HCT116 (cell line): ENCODE measurements around the gene GPHN. TPM values are rescaled to one million over a fixed set of nuclear protein-coding genes. Genes with fewer than 3 reads are reported as not detected.

ENCODE experiments used
- ATAC-seq: fragments of 200-7000 bp; cut with Tn5 transposase; 2 replicates; pipeline ENCODE4 v1.9.1; 2020; ENCODE audit warnings: mild to moderate bottlenecking, moderate library complexity
- BruUV-seq: library from RNA; stranded (reverse); fragments of 400-500 nt; replicated peaks from 2 replicates; lab custom pipeline; 2021; lab: Mats Ljungman, UMichigan
- CTCF ChIA-PET: fragments of 300-600 bp; sonication (Branson Sonifier 250); formaldehyde crosslinking; loops from one replicate; lab custom pipeline; 2021; ENCODE audit warnings: antibody characterized with exemption; lab: Charles Lee
- POLR2A ChIA-PET: fragments of 300-600, 350-600 bp; sonication (Branson Sonifier 250); formaldehyde crosslinking; loops from one replicate; lab custom pipeline; 2021; ENCODE audit warnings: antibody characterized with exemption; lab: Charles Lee
- RAD21 ChIA-PET, 2 experiments: fragments of 300-600 bp; sonication (Branson Sonifier 250); formaldehyde crosslinking; loops; one replicate each; lab custom pipeline; 2023; ENCODE audit warnings: low total read pairs in 2 of 2; ENCODE audit not compliant: uncharacterized antibody in 2 of 2, unreplicated experiment in 2 of 2, low non-redundant PET in 1 of 2; lab: Charles Lee
- DNase-seq: peaks from one replicate; pipeline ENCODE4 v3.0.0-alpha.2; 2010; ENCODE audit warnings: low read depth, low spot score
- H2AFZ ChIP-seq: fragments of 200-600 bp; shearing (Covaris generic), sonication (generic); 2 replicates; pipeline ENCODE4 v1.6.1; 2017; ENCODE audit warnings: low read depth, mixed run types, mixed read lengths, antibody characterized with exemption, low read length; ENCODE audit not compliant: poor library complexity, severe bottlenecking
- H3K27ac ChIP-seq: 2 replicates; pipeline ENCODE4 v1.5.1; 2012; ENCODE audit warnings: low read depth, low read length
- H3K27me3 ChIP-seq: fragments of 200-600 bp; sonication (generic); 2 replicates; pipeline ENCODE4 v1.6.1; 2016; ENCODE audit warnings: mixed run types, low read length, mixed read lengths; ENCODE audit not compliant: insufficient read depth
- H3K36me3 ChIP-seq, 2 experiments: fragments of 200-500 bp in 1 of 2; fragments of 200-600 bp in 1 of 2; sonication (Bioruptor generic) in 1 of 2; sonication (generic) in 1 of 2; 2 replicates each; pipeline versions ENCODE4 v1.5.1 to v1.6.1; 2014 to 2016; ENCODE audit warnings: low read length in 2 of 2, inconsistent platforms in 1 of 2, mixed read lengths in 1 of 2, mixed run types in 1 of 2; ENCODE audit not compliant: insufficient read depth in 2 of 2, control insufficient read depth in 1 of 2
- H3K4me1 ChIP-seq, 2 experiments: fragments of 200-600 bp in 1 of 2; sonication (generic) in 1 of 2; 2 replicates each; pipeline versions ENCODE4 v1.5.1 to v1.6.1; 2012 to 2017; ENCODE audit warnings: low read length in 2 of 2, inconsistent platforms in 1 of 2, mild to moderate bottlenecking in 1 of 2, mixed read lengths in 1 of 2, mixed run types in 1 of 2, moderate library complexity in 1 of 2; ENCODE audit not compliant: insufficient read depth in 2 of 2, control insufficient read depth in 1 of 2
- H3K4me2 ChIP-seq: fragments of 200-600 bp; sonication (generic); 2 replicates; pipeline ENCODE4 v1.6.1; 2017; ENCODE audit warnings: mixed run types, low read length, mixed read lengths
- H3K4me3 ChIP-seq, 2 experiments: fragments of 200-600 bp in 1 of 2; sonication (generic) in 1 of 2; replicated peaks in 1 of 2; 2 replicates each; pipeline ENCODE4 v1.5.1; 2011 to 2016; ENCODE audit warnings: low read length in 2 of 2, control low read depth in 1 of 2, low read depth in 1 of 2, mild to moderate bottlenecking in 1 of 2, mixed read lengths in 1 of 2, mixed run types in 1 of 2
- H3K79me2 ChIP-seq: fragments of 200-600 bp; sonication (generic); 2 replicates; pipeline ENCODE4 v1.6.1; 2017; ENCODE audit warnings: mild to moderate bottlenecking, mixed run types, low read length, moderate library complexity, mixed read lengths; ENCODE audit not compliant: insufficient read depth
- H3K9ac ChIP-seq: fragments of 200-600 bp; sonication (generic); 2 replicates; pipeline ENCODE4 v1.6.1; 2016; ENCODE audit warnings: low read length, mixed read lengths
- H3K9me2 ChIP-seq: fragments of 200-600 bp; sonication (generic), shearing (Covaris generic); 2 replicates; pipeline ENCODE4 v1.6.1; 2017; ENCODE audit warnings: mixed run types, mild to moderate bottlenecking, moderate library complexity; ENCODE audit not compliant: insufficient read depth
- H3K9me3 ChIP-seq, 2 experiments: fragments of 200-500 bp in 1 of 2; fragments of 200-600 bp in 1 of 2; sonication (Bioruptor generic) in 1 of 2; sonication (generic) in 1 of 2; 2 replicates each; pipeline ENCODE4 v1.6.1; 2014 to 2017; ENCODE audit warnings: low read length in 2 of 2, mixed read lengths in 2 of 2, inconsistent platforms in 1 of 2, low read depth in 1 of 2, mild to moderate bottlenecking in 1 of 2, mixed run types in 1 of 2, moderate library complexity in 1 of 2; ENCODE audit not compliant: control insufficient read depth in 1 of 2, insufficient read depth in 1 of 2
- H4K20me1 ChIP-seq: fragments of 200-600 bp; sonication (generic), shearing (Covaris generic); 2 replicates; pipeline ENCODE4 v1.6.1; 2017; ENCODE audit warnings: mixed run types, mild to moderate bottlenecking, moderate library complexity; ENCODE audit not compliant: insufficient read depth
- CBX3 ChIP-seq: IDR thresholded peaks from 2 replicates; pipeline ENCODE4 v1.6.1; 2012; ENCODE audit warnings: low read depth
- CEBPB ChIP-seq: IDR thresholded peaks from 2 replicates; pipeline ENCODE4 v1.6.1; 2012; ENCODE audit warnings: low read depth
- EGR1 ChIP-seq: IDR thresholded peaks from 2 replicates; pipeline ENCODE4 v1.6.1; 2012; ENCODE audit warnings: low read depth
- EZH2 ChIP-seq: fragments of 200-600 bp; sonication (generic); IDR thresholded peaks from 2 replicates; pipeline ENCODE4 v1.6.1; 2017; ENCODE audit warnings: antibody characterized with exemption, mixed run types
- EZH2phosphoT487 ChIP-seq: fragments of 200-600 bp; IDR thresholded peaks from 2 replicates; pipeline ENCODE4 v1.6.1; 2018; ENCODE audit warnings: antibody characterized with exemption, borderline replicate concordance
- POLR2A ChIP-seq: IDR thresholded peaks from 2 replicates; pipeline ENCODE4 v1.7.0; 2011; ENCODE audit warnings: borderline replicate concordance; ENCODE audit not compliant: insufficient read depth, insufficient read length; ENCODE audit errors: extremely low read depth
- POLR2AphosphoS5 ChIP-seq: IDR thresholded peaks from 2 replicates; pipeline ENCODE4 v1.6.1; 2011; ENCODE audit warnings: mild to moderate bottlenecking, low read depth, low read length, moderate library complexity
- RAD21 ChIP-seq: IDR thresholded peaks from 2 replicates; pipeline ENCODE4 v1.6.1; 2012; ENCODE audit warnings: low read depth, mild to moderate bottlenecking
- SIN3A ChIP-seq: IDR thresholded peaks from 2 replicates; pipeline ENCODE4 v1.6.1; 2012; ENCODE audit warnings: low read depth
- SP1 ChIP-seq: IDR thresholded peaks from 2 replicates; pipeline ENCODE4 v1.6.1; 2012; ENCODE audit warnings: low read depth
- SRF ChIP-seq: IDR thresholded peaks from 2 replicates; pipeline ENCODE4 v1.6.1; 2012; ENCODE audit warnings: low read depth
- TCF7L2 ChIP-seq: IDR thresholded peaks from 2 replicates; pipeline ENCODE4 v1.7.0; 2011; ENCODE audit warnings: borderline replicate concordance, inconsistent platforms; ENCODE audit not compliant: insufficient read depth, insufficient read length; ENCODE audit errors: extremely low read depth
- YY1 ChIP-seq: IDR thresholded peaks from 2 replicates; pipeline ENCODE4 v1.6.1; 2011; ENCODE audit warnings: low read length, low read depth, moderate library complexity, mild to moderate bottlenecking; ENCODE audit not compliant: insufficient replicate concordance; ENCODE audit errors: extremely low read depth
- ZFX ChIP-seq: fragments of 450-650 bp; IDR thresholded peaks from 2 replicates; pipeline ENCODE4 v1.6.1; 2017
- intact Hi-C: fragments of 100-400 bp; cut with micrococcal nuclease; formaldehyde crosslinking; loops from 2 replicates; pipeline ENCODE4 v1.10.0; 2022
- total RNA-seq: library from RNA; stranded (reverse); gene quantifications from one replicate; pipeline ENCODE4 v1.2.1, GENCODE V29; 2021; ENCODE audit not compliant: unreplicated experiment
- TF ChIP-seq, protein P1 (sequence below): IDR thresholded peaks from 2 replicates; pipeline ENCODE4 v1.6.1; 2012; ENCODE audit warnings: low read depth
- TF ChIP-seq, protein P2 (sequence below): IDR thresholded peaks from 2 replicates; pipeline ENCODE4 v1.6.1; 2012
- TF ChIP-seq, protein P3 (sequence below), 3 experiments: fragments of 200-600 bp in 1 of 3; sonication (generic) in 1 of 3; IDR thresholded peaks in 2 of 3; conservative IDR thresholded peaks in 1 of 3; 2 replicates each; pipeline ENCODE4 v1.5.1; 2012 to 2017; ENCODE audit warnings: low read depth in 2 of 3, low read length in 2 of 3, antibody characterized with exemption in 1 of 3, borderline replicate concordance in 1 of 3, control low read depth in 1 of 3, mild to moderate bottlenecking in 1 of 3, mixed read lengths in 1 of 3, mixed run types in 1 of 3, moderate library complexity in 1 of 3; ENCODE audit not compliant: insufficient read depth in 1 of 3
- TF ChIP-seq, protein P4 (sequence below): IDR thresholded peaks from 2 replicates; pipeline ENCODE4 v1.6.1; 2012
- TF ChIP-seq, protein P5 (sequence below): IDR thresholded peaks from 2 replicates; pipeline ENCODE4 v1.6.1; 2011; ENCODE audit warnings: mild to moderate bottlenecking, low read length, moderate library complexity; ENCODE audit not compliant: insufficient replicate concordance; ENCODE audit errors: extremely low read depth

The GPHN gene
- total RNA-seq, 1 experiment from 2014 or later: 43.8 TPM

DNA sequence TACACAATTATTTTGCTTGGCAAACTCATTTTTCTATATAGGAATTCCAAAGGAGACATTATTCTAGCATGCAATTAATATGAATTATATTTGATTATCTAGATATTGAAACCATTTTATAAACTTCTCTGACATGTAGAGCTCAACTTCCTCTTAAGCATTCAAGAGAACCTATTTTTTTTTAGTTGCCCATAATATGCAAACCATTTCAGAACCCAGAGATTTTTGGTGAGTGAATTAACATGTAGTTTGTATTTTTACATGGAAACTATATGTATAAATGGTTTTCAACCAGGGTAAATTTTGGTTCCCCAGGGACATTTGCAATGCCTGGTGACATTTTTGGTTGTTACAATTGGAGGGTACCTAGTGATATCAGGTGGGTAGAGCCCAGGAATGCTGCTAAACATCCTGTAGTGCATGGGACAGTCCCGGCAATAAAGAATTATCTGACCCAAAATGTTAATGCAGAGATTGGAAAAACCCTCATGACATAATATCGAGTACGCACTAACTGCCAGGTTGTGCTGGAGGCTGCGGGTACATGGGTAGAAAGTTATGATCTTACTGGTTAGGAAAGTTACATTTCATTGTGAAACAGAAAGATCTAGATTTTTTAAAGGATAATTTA lies 342.4 kb downstream of the GPHN start:
- TF ChIP-seq CBX3 (no peak), RAD21 (no peak), POLR2AphosphoS5 (no peak), CEBPB (no peak), ZFX (no peak), EZH2 (no peak), SIN3A (no peak), POLR2A (no peak), YY1 (no peak), EZH2phosphoT487 (no peak), SRF (no peak), TCF7L2 (no peak), EGR1 (no peak), SP1 (no peak)
- TF ChIP-seq, protein P1, sequence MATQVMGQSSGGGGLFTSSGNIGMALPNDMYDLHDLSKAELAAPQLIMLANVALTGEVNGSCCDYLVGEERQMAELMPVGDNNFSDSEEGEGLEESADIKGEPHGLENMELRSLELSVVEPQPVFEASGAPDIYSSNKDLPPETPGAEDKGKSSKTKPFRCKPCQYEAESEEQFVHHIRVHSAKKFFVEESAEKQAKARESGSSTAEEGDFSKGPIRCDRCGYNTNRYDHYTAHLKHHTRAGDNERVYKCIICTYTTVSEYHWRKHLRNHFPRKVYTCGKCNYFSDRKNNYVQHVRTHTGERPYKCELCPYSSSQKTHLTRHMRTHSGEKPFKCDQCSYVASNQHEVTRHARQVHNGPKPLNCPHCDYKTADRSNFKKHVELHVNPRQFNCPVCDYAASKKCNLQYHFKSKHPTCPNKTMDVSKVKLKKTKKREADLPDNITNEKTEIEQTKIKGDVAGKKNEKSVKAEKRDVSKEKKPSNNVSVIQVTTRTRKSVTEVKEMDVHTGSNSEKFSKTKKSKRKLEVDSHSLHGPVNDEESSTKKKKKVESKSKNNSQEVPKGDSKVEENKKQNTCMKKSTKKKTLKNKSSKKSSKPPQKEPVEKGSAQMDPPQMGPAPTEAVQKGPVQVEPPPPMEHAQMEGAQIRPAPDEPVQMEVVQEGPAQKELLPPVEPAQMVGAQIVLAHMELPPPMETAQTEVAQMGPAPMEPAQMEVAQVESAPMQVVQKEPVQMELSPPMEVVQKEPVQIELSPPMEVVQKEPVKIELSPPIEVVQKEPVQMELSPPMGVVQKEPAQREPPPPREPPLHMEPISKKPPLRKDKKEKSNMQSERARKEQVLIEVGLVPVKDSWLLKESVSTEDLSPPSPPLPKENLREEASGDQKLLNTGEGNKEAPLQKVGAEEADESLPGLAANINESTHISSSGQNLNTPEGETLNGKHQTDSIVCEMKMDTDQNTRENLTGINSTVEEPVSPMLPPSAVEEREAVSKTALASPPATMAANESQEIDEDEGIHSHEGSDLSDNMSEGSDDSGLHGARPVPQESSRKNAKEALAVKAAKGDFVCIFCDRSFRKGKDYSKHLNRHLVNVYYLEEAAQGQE: no peak
- TF ChIP-seq, protein P2, sequence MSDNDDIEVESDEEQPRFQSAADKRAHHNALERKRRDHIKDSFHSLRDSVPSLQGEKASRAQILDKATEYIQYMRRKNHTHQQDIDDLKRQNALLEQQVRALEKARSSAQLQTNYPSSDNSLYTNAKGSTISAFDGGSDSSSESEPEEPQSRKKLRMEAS: no peak
- TF ChIP-seq, protein P3, sequence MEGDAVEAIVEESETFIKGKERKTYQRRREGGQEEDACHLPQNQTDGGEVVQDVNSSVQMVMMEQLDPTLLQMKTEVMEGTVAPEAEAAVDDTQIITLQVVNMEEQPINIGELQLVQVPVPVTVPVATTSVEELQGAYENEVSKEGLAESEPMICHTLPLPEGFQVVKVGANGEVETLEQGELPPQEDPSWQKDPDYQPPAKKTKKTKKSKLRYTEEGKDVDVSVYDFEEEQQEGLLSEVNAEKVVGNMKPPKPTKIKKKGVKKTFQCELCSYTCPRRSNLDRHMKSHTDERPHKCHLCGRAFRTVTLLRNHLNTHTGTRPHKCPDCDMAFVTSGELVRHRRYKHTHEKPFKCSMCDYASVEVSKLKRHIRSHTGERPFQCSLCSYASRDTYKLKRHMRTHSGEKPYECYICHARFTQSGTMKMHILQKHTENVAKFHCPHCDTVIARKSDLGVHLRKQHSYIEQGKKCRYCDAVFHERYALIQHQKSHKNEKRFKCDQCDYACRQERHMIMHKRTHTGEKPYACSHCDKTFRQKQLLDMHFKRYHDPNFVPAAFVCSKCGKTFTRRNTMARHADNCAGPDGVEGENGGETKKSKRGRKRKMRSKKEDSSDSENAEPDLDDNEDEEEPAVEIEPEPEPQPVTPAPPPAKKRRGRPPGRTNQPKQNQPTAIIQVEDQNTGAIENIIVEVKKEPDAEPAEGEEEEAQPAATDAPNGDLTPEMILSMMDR (IDR thresholded peaks at IDR 0.05 in 2 of 3, conservative IDR thresholded peaks at IDR 0.05 in 1 of 3; ENCODE audit: borderline replicate concordance in 1 of 3, insufficient read depth in 1 of 3, low read depth in 2 of 3, low read length in 2 of 3): no peak
- TF ChIP-seq, protein P4, sequence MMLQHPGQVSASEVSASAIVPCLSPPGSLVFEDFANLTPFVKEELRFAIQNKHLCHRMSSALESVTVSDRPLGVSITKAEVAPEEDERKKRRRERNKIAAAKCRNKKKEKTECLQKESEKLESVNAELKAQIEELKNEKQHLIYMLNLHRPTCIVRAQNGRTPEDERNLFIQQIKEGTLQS: no peak
- TF ChIP-seq, protein P5, sequence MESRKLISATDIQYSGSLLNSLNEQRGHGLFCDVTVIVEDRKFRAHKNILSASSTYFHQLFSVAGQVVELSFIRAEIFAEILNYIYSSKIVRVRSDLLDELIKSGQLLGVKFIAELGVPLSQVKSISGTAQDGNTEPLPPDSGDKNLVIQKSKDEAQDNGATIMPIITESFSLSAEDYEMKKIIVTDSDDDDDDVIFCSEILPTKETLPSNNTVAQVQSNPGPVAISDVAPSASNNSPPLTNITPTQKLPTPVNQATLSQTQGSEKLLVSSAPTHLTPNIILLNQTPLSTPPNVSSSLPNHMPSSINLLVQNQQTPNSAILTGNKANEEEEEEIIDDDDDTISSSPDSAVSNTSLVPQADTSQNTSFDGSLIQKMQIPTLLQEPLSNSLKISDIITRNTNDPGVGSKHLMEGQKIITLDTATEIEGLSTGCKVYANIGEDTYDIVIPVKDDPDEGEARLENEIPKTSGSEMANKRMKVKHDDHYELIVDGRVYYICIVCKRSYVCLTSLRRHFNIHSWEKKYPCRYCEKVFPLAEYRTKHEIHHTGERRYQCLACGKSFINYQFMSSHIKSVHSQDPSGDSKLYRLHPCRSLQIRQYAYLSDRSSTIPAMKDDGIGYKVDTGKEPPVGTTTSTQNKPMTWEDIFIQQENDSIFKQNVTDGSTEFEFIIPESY: no peak
- no peak overlapping the region for H3K9ac ChIP-seq
- H4K20me1 ChIP-seq: no peaks in the 10 kb centered on the region
- H3K9me3 ChIP-seq: no peaks in the 10 kb centered on the region
- no peaks in the 10 kb centered on the region for H3K4me1 ChIP-seq
- H3K9me2 ChIP-seq: no peaks in the 10 kb centered on the region
- intact Hi-C loops: no loop called here
- H3K27me3 ChIP-seq: no peaks in the 10 kb centered on the region
- no peaks in the 10 kb centered on the region for H3K36me3 ChIP-seq
- ATAC-seq (no peak), DNase-seq (no peak)
- no peak overlapping the region for H3K4me3 ChIP-seq
- no peak overlapping the region for H2AFZ ChIP-seq
- ChIA-PET POLR2A (no interaction called here), RAD21 (no interaction called here), CTCF (no interaction called here)
- H3K27ac ChIP-seq: no peak overlapping the region
- no TSS peak for BruUV-seq
- no peaks in the 10 kb centered on the region for H3K79me2 ChIP-seq
- no peak overlapping the region for H3K4me2 ChIP-seq
